GM20431 (cell line): ENCODE data around the gene PSRC1.

Experiments used
- in situ Hi-C: fragments of 300-500 bp; cut with MseI, MboI; formaldehyde crosslinking; loops from one replicate; pipeline ENCODE4 v1.15.0; 2020; ENCODE audit warnings: low sequenced_read_pairs; ENCODE audit not compliant: unreplicated experiment

The PSRC1 gene

DNA sequence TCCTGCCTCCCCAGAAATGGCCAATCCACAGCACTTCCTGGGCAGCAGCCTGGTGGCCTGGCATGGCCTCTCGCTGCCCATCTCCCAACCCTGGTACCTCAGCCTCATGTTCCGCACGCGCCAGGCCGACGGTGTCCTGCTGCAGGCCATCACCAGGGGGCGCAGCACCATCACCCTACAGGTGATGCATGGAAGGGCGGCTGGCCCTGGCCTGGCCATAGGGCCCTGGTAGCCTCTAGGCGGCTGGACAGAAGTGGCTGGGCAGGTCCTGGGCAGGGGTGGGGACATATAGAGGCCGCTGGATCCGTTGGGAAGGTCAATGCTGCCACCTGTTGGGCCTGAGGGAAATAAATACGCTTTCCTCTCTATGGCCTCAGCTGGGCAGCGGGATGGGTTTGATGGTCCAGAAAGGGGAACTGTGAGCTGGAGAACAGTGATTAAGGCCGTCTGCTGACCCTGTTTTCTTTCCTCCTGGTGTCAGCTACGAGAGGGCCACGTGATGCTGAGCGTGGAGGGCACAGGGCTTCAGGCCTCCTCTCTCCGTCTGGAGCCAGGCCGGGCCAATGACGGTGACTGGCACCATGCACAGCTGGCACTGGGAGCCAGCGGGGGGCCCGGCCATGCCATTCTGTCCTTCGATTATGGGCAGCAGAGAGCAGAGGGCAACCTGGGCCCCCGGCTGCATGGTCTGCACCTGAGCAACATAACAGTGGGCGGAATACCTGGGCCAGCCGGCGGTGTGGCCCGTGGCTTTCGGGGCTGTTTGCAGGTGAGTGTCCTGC is 19.2 kb downstream of the PSRC1 start:
- in situ Hi-C loops, result loop anchor here (25.0 kb wide), 1 partner anchor 274 kb away; the partner anchor contains the start of genes GNAI3 and GPR61

DNA sequence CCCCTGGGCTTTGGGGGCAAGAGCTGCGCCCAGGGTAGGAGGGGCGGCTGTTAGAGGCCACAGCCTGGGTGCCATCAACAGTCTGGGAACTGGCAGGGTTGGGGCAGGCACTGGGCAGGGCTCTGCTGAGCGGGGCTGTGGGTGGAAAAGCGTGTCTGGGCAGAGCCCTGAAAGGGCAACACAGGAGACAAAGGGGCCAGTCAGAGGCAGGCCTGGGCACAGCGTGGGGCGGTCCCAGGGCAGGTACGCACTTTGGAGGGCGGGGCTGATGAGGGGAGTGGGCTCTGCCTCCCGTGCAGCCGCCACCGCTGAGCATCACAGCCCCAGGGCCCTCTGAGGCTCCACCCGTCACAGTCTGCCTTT is 19.7 kb downstream of the PSRC1 start:
- in situ Hi-C loops, result loop anchor here (25.0 kb wide), 1 partner anchor 274 kb away; the partner anchor contains the start of genes GNAI3 and GPR61

DNA sequence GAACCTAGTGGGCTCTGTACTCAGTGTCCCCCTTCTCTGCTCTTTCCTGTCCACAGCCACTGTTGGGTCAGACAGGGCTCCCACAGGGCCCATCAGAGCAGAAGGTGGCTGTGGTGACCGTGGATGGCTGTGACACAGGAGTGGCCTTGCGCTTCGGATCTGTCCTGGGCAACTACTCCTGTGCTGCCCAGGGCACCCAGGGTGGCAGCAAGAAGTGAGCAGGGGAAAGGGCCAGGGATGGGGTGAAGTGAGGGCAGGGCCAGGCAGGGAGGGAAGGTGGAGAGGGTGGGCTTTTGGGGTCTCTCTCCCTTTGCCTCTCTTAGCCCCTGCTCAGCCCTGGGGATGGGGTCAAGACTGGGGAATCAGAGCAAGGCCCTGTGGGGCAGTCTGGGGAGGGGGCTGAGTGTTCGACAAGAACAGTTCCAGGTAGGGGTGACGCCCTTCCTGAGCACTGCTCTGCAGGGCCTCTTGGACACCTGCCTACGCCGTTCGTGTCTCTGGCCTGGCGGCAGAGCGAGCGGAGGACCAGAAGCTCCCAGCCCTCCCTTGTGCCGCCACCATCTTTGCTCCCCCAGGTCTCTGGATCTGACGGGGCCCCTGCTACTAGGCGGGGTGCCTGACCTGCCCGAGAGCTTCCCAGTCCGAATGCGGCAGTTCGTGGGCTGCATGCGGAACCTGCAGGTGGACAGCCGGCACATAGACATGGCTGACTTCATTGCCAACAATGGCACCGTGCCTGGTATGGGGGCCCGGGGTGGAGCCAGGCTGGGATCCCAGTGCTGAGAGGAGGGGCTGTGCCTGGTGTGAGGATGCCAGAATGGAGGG is 20.5 kb downstream of the PSRC1 start:
- in situ Hi-C loops, result loop anchor here (25.0 kb wide), 1 partner anchor 275 kb away; the partner anchor contains the start of genes GNAI3 and GPR61

DNA sequence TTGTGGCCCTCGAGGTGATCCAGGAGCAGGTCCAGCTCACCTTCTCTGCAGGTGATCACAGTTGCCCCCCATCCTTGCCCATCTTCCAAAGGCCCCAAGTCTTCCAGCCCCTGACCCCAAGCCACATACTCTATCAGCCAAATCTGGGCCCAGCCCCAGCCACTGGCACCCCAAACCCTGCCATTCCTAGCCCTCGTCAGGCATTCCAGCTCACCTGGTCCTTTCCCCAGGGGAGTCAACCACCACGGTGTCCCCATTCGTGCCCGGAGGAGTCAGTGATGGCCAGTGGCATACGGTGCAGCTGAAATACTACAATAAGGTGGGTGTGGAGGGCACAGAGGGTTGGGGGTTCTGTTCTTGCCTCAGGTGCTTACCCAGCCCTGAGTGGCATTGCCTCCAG is 21.4 kb downstream of the PSRC1 start:
- in situ Hi-C loops, result loop anchor here (25.0 kb wide), 1 partner anchor 276 kb away; the partner anchor contains the start of genes GNAI3 and GPR61

DNA sequence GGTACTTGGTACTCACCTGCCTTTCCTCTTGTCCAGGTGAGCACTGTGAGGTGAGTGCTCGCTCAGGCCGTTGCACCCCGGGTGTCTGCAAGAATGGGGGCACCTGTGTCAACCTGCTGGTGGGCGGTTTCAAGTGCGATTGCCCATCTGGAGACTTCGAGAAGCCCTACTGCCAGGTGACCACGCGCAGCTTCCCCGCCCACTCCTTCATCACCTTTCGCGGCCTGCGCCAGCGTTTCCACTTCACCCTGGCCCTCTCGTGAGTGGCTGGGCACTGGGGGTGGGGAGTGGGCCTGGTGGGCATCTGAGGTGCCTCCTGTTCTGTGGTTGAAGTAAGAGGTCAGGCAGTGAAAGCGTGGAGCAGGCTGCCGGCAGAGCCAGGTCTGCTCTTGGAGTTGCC is 21.9 kb downstream of the PSRC1 start:
- in situ Hi-C loops, result loop anchor here (25.0 kb wide), 1 partner anchor 276 kb away; the partner anchor contains the start of genes GNAI3 and GPR61

DNA sequence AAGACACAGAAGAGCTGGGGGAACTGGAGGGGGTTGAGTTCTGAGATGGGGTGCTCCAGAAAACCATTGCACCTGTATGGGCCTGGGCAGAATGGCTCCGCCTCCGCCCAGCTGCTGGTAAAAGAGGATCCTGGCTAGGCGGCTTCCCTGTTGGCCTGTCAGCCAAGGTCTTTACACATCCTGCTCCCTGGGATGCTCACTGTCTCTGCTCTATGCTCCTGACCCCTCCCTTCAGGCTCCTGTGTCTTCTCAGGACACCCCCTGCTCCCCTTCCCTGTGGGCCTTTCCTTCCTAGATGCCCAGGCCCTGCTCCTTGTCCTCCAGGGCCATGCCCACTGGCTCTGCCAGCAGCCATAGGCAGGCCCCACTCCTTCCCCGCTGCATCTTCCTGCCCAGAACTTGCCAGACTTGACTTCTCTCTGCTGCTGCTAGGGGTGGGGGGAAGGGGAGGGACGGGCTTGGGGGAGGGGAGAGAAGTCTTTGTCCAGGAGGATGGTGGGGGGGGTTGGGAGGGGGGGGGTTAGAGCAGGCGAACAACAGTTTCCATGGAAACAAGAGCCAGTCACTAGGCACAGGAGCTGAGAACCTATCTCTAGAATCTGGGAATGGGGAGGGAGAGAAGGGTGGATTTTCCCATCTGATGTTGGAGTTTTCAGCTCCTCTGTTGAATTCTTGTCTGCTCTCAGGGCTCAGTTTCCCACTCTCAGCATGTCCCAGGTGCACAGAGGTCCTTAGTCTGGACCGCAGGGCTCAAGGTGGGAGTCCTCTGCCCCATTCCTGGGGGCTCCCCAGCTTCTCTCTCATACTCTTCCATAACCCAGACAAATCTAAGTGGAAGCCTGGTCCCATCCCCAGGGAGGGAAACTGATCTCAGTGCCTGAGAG is 23.0 kb downstream of the PSRC1 start:
- in situ Hi-C loops, result loop anchor here (25.0 kb wide), 1 partner anchor 277 kb away; the partner anchor contains the start of genes GNAI3 and GPR61

DNA sequence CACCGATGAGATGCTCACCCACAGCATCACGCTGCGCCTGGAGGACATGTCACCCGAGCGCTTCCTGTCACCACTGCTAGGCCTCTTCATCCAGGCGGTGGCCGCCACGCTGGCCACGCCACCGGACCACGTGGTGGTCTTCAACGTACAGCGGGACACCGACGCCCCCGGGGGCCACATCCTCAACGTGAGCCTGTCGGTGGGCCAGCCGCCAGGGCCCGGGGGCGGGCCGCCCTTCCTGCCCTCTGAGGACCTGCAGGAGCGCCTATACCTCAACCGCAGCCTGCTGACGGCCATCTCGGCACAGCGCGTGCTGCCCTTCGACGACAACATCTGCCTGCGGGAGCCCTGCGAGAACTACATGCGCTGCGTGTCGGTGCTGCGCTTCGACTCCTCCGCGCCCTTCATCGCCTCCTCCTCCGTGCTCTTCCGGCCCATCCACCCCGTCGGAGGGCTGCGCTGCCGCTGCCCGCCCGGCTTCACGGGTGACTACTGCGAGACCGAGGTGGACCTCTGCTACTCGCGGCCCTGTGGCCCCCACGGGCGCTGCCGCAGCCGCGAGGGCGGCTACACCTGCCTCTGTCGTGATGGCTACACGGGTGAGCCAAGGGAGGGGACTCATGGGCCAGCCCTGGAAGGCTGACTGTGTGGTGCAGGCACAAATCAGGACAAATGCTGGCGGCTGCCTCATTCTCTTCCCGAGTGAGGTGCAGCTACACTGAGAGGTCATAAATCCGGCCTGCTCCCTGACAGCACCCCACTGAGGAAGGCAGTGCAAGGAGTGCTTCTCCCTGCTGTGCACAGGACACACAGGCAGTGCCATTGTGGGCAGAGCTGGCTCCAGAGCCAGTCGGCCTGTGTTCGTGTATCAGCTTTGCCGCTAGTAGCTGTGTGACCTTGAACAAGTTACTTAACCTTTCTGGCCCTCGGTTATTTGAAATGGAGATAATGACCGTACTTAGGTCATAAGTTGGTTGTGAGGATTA is 24.2 kb downstream of the PSRC1 start:
- in situ Hi-C loops, result loop anchor here (25.0 kb wide), 1 partner anchor 279 kb away; the partner anchor contains the start of genes GNAI3 and GPR61

DNA sequence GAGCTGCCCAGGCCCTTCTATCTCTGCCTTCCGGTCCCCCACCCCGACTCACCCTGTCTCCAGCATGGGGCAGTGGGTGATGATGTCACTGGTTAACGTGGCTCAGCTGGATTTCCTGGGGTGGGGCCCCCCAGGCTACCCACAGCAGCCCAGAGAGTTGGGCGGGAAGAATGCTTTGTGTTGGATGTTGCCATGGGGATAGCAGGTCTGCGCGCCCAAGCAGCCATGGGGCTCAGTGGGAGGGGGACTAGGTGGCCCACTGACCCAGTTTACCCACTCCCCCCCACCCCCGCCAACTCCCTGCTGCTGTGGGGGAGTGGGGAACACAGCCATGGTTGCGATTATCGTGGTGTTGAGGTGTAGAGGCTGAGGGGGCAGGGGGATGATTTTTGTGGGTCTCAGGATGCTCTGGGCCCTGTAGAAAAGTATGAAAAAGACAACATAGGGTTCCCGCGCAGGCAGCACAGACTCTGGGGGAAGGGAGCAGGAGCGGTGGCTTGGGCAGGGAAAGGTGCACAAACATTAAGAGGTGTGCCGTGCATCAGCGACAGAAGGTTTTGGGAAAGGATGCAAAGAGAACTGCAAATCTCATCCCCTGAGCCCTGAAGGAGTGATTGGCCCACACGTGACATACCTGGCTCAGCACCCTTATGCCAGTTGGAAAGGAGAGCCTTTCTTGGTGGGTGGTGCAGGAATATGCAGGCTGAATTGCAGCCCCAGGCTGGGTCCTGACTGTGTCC is 25.1 kb downstream of the PSRC1 start:
- in situ Hi-C loops, result loop anchor here (25.0 kb wide), 1 partner anchor 279 kb away; the partner anchor contains the start of genes GNAI3 and GPR61

DNA sequence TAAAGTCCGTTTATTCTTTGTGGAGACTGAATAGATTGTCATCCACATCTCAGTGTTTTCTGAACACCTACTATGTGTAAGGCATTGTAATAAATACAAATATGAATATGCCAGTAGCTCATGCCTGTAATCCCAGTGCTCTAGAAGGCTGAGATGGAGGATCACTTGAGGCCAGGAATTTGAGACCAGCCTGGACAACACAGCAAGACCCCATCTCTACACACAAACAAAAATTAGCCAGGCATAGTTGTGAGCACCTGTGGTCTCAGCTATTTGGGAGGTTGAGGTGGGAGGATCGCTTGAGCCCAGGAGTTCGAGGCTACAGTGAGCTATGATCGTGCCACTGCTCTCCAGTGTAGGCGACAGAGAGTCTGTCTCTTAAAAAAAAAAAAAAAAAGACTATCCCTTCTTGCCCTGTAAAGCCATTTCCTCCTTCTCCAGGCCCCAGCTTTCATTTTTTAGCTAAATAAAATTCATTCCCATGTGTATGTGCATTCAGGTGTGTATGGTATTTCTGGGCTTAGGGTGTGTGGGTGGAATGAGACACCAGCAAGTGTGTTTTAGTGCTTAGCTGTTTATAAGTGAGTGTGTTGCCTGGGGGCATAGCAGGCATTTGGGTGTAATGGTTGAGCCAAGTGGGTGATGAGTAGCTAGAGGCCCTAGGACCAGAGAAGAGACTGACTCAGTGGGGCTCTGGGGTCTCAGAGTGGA is 25.8 kb downstream of the PSRC1 start:
- in situ Hi-C loops, result loop anchor here (25.0 kb wide), 1 partner anchor 280 kb away; the partner anchor contains the start of genes GNAI3 and GPR61

DNA sequence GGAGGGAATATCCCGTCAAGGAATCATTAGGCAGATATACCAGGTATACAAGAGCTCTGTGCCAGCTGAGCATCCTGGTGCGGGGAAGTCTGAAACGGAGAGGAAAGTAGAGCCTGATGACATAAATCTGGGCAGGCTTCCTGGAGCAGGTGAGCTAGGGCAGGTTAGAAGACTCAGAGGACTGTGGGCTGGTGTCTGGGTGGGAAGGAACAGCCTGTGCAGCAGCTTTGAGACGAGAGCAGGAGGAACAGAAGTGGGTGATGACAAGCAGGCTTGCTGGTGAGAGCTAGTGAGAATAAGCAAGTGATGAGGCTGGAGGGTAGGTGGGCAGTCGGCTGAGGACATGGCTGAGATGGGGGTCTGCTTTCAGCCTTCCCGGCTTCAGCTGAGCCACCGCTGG is 26.9 kb downstream of the PSRC1 start:
- in situ Hi-C loops, result loop anchor here (25.0 kb wide), 1 partner anchor 281 kb away; the partner anchor contains the start of genes GNAI3 and GPR61

DNA sequence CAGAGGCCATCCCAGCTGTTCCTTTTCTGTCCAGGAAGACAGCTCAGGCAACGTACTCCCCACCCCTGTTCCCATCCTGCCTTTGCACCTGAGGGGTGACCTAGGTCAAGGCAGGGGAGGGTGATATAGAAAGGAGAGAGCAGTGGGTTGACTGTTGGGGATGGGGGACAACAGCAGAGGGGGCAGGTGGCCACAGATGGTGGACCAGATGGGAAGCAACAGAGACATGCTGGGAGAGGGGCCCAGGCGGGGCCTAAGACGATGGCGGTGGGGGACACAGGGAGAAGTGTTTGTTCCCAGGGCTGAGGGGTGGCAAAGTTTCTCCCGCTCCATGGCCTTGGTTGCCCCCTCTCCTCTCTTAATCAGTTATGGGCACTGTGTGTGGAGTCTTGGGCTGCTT is 27.3 kb downstream of the PSRC1 start:
- in situ Hi-C loops, result loop anchor here (25.0 kb wide), 1 partner anchor 282 kb away; the partner anchor contains the start of genes GNAI3 and GPR61

DNA sequence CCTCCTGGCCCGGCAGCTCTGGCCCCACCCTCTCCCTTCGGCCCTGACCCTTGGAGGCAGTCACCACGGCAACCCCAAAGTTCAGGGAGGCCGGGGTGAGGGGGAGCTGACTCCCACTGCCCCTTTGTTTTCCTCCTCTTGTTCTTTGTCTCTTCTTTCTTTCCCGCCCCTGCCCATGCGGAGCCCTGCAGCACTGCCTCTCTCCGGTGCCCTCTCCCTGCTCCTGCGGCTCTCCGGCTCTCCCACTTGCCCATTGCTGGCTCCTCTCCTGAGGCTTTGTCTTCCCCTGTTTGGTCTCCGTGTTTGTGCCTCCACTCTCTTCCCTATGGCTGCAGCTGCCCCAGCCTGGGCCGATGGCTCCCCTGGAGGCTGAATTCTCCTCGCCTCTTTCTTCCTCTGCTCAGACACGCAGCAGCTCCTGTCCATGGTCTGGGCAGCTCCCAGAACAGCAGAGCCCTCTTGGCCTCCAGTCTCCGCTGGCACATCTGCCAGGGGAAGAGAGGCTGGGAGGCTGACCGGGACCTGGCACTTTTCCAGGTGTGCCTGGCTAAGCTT is 27.8 kb downstream of the PSRC1 start:
- in situ Hi-C loops, result loop anchor here (25.0 kb wide), 1 partner anchor 282 kb away; the partner anchor contains the start of genes GNAI3 and GPR61

DNA sequence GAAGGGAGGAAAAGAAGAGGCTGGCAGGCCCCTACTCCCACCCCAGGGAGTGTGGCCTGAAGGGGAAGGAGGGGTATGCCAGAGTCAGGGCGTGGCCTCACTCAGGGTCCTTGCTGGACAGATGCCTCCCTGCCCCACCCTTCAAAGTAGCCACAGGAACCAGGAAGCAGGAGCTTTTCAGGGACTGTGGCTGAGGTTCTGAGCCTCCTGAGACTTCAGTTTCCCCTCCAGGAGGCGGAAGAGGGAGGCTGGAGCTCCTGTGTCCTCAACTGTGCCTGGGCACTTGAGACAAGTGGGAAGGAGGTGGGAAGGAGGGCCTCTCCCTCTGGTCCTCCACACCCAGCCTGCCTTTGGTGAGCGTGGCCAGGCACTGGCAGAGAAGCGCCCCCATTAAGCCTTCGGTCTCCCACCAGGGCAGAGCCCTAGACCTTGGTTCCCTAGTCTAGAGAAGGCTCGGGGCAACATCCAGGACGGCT is 28.3 kb downstream of the PSRC1 start:
- in situ Hi-C loops, result loop anchor here (25.0 kb wide), 1 partner anchor 283 kb away; the partner anchor contains the start of genes GNAI3 and GPR61

DNA sequence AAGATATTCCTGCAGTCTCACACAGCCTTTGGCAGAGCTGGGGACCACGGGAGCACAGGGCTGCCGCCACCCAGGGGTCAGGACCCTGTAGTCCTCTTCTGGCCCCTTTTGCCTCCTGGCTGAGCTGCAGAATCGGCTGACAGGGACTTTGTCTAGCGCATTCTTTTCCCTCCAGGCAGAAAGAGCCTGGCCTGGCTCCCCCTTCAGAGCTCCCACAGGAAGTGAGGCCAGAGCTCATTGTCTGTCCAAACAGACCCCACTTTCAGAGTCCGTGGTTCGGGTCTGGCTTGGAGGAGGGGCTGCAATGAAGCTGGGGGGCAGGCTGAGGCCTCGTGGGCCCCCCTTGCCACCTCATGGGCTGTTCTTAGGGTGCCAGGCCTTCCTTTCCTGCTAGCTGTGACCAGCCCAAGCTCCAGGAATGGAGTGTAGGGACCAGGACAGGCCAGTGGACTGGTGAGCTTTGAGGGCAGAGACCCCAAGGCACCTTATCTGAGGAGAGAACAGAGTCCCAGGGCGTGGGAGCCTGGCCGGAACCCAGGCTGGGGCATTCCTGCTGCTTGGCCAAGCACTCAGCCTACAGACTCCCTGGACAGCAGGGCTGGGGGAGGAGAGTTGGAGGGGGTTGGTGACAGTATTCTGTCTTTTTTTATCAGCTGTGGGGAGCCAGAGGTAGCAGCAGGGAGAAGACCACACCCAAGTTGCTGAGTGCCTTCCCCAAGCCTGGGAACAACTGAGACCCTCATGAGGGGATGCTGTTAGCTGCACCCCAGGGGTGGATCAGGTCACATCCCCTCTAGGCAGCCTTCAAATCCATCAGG is 28.9 kb downstream of the PSRC1 start:
- in situ Hi-C loops, result loop anchor here (25.0 kb wide), 1 partner anchor 283 kb away; the partner anchor contains the start of genes GNAI3 and GPR61
